Neutrophil (primary cell): ENCODE data around the gene PRR33.

Source experiments
- H3K27ac ChIP-seq: fragments of 200-600 bp; sonication (generic); 2 replicates; pipeline ENCODE4 v1.5.1; 2016; ENCODE audit warnings: mild to moderate bottlenecking, moderate library complexity
- H3K27me3 ChIP-seq: fragments of 200-600 bp; sonication (generic); 2 replicates; pipeline ENCODE4 v1.6.0; 2016; ENCODE audit warnings: mild to moderate bottlenecking
- H3K36me3 ChIP-seq: fragments of 200-600 bp; sonication (generic); 2 replicates; pipeline ENCODE4 v1.5.1; 2017
- H3K4me1 ChIP-seq, 2 experiments: fragments of 200-600 bp in 1 of 2; sonication (generic) in 1 of 2; 1 replicate in 1 of 2; 2 replicates in 1 of 2; pipeline versions ENCODE4 v1.5.1 to v1.6.1; 2013 to 2016; ENCODE audit warnings: low read depth in 1 of 2, low read length in 1 of 2, mild to moderate bottlenecking in 1 of 2, moderate library complexity in 1 of 2; ENCODE audit not compliant: control insufficient read depth in 1 of 2, insufficient read depth in 1 of 2
- H3K4me3 ChIP-seq, 2 experiments: fragments of 200-600 bp in 1 of 2; sonication (generic) in 1 of 2; 1 replicate in 1 of 2; 2 replicates in 1 of 2; pipeline ENCODE4 v1.5.1; 2013 to 2016; ENCODE audit warnings: low read depth in 1 of 2, low read length in 1 of 2, mild to moderate bottlenecking in 1 of 2, moderate library complexity in 1 of 2
- H3K9me3 ChIP-seq: fragments of 200-600 bp; sonication (generic); 2 replicates; pipeline ENCODE4 v1.5.1; 2016
- TF ChIP-seq, protein P1 (sequence below): fragments of 200-600 bp; sonication (generic); IDR thresholded peaks from 2 replicates; pipeline ENCODE4 v1.5.1; 2016; ENCODE audit warnings: antibody characterized with exemption

Gene PRR33

DNA sequence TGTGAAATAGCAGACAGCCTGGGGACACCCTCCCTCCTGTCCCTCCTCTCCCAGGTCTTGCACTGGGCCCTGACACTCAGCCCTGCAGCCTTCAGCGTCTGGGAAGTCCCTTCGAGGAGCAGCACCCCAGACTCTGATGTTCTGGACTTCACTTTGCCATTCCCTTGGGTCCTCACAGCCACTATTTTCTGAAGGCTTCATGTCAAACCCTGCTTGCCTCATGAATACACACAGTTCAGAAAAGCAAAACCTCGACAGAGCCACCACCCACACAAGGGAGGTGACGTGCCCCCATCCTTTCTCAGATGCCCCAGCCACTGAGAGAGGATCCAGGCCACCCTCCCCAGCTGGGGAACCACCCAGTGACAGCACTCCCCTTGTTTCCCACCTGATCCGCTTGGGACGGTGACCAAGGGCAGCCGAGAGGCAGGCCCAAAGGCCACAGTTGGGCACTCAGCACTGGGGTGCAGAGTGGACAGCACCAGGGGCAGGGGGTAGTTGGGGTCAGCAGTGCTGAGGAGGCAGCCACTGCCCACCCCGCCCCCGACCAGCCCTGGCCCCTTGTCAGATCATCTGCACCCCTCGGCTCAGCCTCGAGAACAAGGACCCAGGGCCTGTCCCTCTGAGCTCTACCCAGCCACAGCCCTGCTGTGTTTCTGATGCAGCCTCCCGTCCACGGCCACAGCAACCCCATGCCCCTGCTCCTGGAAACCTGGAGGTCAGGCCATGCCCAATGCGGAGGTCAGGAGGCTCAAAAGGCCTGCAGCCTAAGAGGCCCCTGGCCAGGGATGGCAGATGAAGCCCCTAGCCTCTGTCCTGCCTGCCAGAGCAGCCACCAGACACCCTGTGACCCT, 24.7 kb upstream of the PRR33 start:
- peak overlapping the region; percentile 57 for H3K27ac ChIP-seq
- peaks cover 7% of the 10 kb centered on the region for H3K36me3 ChIP-seq
- peaks cover 10 to 13% of the 10 kb centered on the region in 2 experiments for H3K4me1 ChIP-seq
- H3K27me3 ChIP-seq, result no peaks in the 10 kb centered on the region
- TF ChIP-seq, protein P1, sequence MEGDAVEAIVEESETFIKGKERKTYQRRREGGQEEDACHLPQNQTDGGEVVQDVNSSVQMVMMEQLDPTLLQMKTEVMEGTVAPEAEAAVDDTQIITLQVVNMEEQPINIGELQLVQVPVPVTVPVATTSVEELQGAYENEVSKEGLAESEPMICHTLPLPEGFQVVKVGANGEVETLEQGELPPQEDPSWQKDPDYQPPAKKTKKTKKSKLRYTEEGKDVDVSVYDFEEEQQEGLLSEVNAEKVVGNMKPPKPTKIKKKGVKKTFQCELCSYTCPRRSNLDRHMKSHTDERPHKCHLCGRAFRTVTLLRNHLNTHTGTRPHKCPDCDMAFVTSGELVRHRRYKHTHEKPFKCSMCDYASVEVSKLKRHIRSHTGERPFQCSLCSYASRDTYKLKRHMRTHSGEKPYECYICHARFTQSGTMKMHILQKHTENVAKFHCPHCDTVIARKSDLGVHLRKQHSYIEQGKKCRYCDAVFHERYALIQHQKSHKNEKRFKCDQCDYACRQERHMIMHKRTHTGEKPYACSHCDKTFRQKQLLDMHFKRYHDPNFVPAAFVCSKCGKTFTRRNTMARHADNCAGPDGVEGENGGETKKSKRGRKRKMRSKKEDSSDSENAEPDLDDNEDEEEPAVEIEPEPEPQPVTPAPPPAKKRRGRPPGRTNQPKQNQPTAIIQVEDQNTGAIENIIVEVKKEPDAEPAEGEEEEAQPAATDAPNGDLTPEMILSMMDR, result no peak
- H3K9me3 ChIP-seq, result no peaks in the 10 kb centered on the region
- no peak overlapping the region for H3K4me3 ChIP-seq

DNA sequence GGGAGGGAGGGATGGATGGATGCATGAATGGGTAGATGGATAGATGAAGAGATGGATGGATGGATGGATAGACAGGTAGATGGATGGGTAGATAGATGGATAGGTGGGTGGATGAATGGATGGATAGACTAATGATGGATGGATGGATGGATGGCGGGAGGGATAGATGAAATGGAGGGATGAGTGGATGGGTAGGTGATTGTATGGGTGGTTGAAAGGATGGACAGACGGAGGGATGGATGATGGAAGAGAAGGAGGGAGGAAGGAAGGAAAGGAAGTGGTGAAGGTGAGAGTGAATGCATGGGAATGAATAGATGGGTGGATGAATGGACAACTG, 24.1 kb upstream of the PRR33 start:
- Histone ChIP-seq H3K36me3 (peaks cover 7% of the 10 kb centered on the region), H3K27me3 (no peaks in the 10 kb centered on the region), H3K4me3 (no peak overlapping the region), H3K9me3 (no peaks in the 10 kb centered on the region), H3K27ac (peak overlapping the region; percentile 57), H3K4me1 (peaks cover 10 to 13% of the 10 kb centered on the region in 2 experiments)
- TF ChIP-seq, protein P1, result no peak

DNA sequence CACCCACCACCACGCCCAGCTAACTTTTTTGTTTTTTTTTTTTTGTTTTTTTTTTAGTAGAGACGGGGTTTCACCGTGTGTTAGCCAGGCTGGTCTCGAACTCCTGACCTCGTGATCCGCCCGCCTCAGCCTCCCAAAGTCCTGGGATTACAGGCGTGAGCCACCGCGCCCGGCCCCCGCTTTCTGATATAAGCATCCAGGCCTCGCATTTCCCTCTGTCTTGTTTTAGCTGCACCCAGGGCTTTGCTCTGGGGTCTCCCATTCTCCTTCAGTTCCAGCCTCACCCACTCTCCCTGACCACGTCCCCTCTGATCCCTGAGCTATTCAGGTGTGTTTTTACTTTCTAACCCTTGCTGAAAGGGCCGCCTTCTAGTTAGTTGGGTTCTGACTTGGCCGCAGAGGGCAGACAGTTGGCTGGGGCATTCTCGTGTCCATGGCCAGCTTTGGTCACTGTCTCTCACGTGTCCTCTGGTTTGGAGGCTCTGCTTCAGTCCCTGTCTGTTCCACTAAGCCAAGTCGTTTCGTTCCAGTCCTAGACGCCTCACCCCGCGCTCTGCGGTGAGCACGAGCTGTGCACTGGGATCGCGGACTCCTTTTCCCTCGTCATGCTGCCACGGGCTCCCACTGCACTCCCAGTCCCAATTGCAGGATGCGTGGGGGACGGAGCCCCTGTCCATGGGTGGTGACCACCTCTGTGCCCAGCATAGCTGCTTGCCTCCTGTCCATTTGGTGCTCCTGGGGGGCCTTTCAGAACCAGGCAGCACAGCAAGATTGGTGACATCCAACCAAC, 21.8 kb upstream of the PRR33 start:
- no peaks in the 10 kb centered on the region for H3K27me3 ChIP-seq
- TF ChIP-seq, protein P1, result no peak
- no peaks in the 10 kb centered on the region for H3K9me3 ChIP-seq
- peaks cover 10 to 13% of the 10 kb centered on the region in 2 experiments for H3K4me1 ChIP-seq
- peak overlapping the region; percentile 15 for H3K27ac ChIP-seq
- H3K36me3 ChIP-seq, result peaks cover 7% of the 10 kb centered on the region
- H3K4me3 ChIP-seq, result no peak overlapping the region

DNA sequence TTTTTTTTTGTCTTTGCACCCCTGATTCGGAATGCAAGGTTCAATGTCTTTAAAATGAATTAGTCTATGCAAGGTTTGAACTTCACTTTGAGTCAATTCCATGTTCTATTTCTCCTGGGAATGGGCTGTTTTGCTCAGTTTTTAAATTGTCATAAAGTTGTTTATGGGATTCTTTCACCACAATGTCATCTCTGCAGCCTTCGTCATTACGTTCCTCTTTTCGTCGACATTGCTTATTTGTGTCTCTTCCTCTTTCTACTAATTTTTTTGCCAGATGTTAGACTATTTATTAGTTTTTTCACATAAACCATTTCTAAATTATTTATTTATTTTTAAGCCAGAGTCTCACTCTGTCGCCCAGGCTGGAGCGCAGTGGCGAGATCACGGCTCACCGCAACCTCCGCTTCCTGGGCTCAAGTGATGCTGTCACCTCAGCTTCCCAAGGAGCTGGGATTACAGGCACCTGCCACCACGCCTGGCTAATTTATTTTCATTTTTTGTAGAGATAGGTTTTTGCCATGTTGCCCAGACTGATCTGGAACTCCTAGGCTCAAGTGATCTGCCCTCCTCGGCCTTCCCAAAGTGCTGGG, 20.7 kb upstream of the PRR33 start:
- peaks cover 7% of the 10 kb centered on the region for H3K36me3 ChIP-seq

DNA sequence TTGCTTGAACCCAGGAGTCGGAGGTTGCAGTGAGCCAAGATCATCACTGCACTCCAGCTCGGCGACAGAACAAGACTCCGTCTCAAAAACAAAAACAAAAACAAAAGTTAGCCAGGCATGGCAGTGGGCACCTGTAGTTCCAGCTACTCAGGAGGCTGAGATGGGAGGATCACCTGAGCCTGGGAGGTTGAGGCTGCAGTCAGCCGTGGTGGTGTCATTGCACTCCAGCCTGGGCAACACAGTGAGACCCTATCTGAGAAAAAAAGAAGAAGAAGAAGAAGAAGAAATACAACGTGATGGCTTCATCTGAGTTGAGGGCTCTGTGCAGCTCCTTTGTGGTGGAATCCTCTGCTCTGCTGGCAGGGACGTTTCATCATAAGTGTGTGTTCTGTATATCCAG, 17.8 kb upstream of the PRR33 start:
- Histone ChIP-seq H3K4me3 (no peak overlapping the region), H3K27ac (no peak overlapping the region), H3K27me3 (no peaks in the 10 kb centered on the region), H3K9me3 (no peaks in the 10 kb centered on the region), H3K4me1 (peaks cover 10 to 13% of the 10 kb centered on the region in 2 experiments), H3K36me3 (no peaks in the 10 kb centered on the region)
- TF ChIP-seq, protein P1, result no peak

More for the DNA sequence above, 20.7 kb upstream of the PRR33 start:
- H3K27ac ChIP-seq, result peak overlapping the region; percentile 84
- H3K4me3 ChIP-seq, result no peak overlapping the region
- H3K4me1 ChIP-seq, result peaks cover 10 to 13% of the 10 kb centered on the region in 2 experiments
- H3K9me3 ChIP-seq, result no peaks in the 10 kb centered on the region
- H3K27me3 ChIP-seq, result no peaks in the 10 kb centered on the region
- TF ChIP-seq, protein P1, result no peak
